OCI-LY1 (cell line): ENCODE data around the gene CCDC116.

Experiments
- H2AFZ ChIP-seq: fragments of 200-600 bp; sonication (generic), shearing (Covaris generic); 2 replicates; pipeline ENCODE4 v1.6.0; 2014; ENCODE audit warnings: antibody characterized with exemption, mild to moderate bottlenecking, low read length
- H3F3A ChIP-seq: fragments of 200-600 bp; sonication (generic), shearing (Covaris generic); 2 replicates; pipeline ENCODE4 v1.6.0; 2014; ENCODE audit warnings: mild to moderate bottlenecking, antibody characterized with exemption, low read length, moderate library complexity; ENCODE audit not compliant: insufficient read depth
- H3K27ac ChIP-seq: fragments of 200-600 bp; sonication (generic); 2 replicates; pipeline ENCODE4 v1.5.1; 2014; ENCODE audit warnings: low read length, mixed run types, mild to moderate bottlenecking, low read depth; ENCODE audit not compliant: poor library complexity, severe bottlenecking
- H3K27me3 ChIP-seq: fragments of 200-600 bp; sonication (generic); 2 replicates; pipeline ENCODE4 v1.6.0; 2014; ENCODE audit warnings: antibody characterized with exemption, mild to moderate bottlenecking, low read length, moderate library complexity; ENCODE audit not compliant: insufficient read depth
- H3K36me3 ChIP-seq: fragments of 200-600 bp; sonication (generic); 2 replicates; pipeline ENCODE4 v1.6.1; 2014; ENCODE audit warnings: mild to moderate bottlenecking, antibody characterized with exemption, low read length, moderate library complexity, mixed read lengths; ENCODE audit not compliant: insufficient read depth
- H3K4me1 ChIP-seq: fragments of 200-600 bp; sonication (generic); 2 replicates; pipeline ENCODE4 v1.5.1; 2014; ENCODE audit warnings: mild to moderate bottlenecking, low read length, moderate library complexity; ENCODE audit not compliant: insufficient read depth, severe bottlenecking
- H3K4me2 ChIP-seq: fragments of 200-600 bp; sonication (generic), shearing (Covaris generic); 2 replicates; pipeline ENCODE4 v1.6.1; 2014; ENCODE audit warnings: low read length
- H3K4me3 ChIP-seq: fragments of 200-600 bp; sonication (generic); 2 replicates; pipeline ENCODE4 v1.5.1; 2014; ENCODE audit warnings: low read length, low read depth, mild to moderate bottlenecking, mixed read lengths; ENCODE audit not compliant: poor library complexity, severe bottlenecking
- H3K79me2 ChIP-seq: fragments of 200-600 bp; shearing (Covaris generic); 2 replicates; pipeline ENCODE4 v1.6.1; 2016; ENCODE audit warnings: mixed run types, low read length, mixed read lengths; ENCODE audit not compliant: insufficient read depth
- H3K9ac ChIP-seq: fragments of 200-600 bp; sonication (generic), shearing (Covaris generic); 2 replicates; pipeline ENCODE4 v1.6.1; 2014; ENCODE audit warnings: mild to moderate bottlenecking, low read length, mixed read lengths
- H3K9me2 ChIP-seq: fragments of 200-600 bp; sonication (generic), shearing (Covaris generic); 2 replicates; pipeline ENCODE4 v1.6.1; 2014; ENCODE audit warnings: low read depth, mild to moderate bottlenecking, low read length, mixed read lengths
- H3K9me3 ChIP-seq: fragments of 200-600 bp; shearing (Covaris generic); 2 replicates; pipeline ENCODE4 v1.6.1; 2014; ENCODE audit warnings: low read length, mixed read lengths
- H4K20me1 ChIP-seq: fragments of 200-600 bp; sonication (generic), shearing (Covaris generic); 2 replicates; pipeline ENCODE4 v1.6.0; 2016; ENCODE audit warnings: mild to moderate bottlenecking, low read length; ENCODE audit not compliant: insufficient read depth
- CTCF ChIP-seq: fragments of 200-600 bp; sonication (generic), shearing (Covaris generic); IDR thresholded peaks from 2 replicates; pipeline ENCODE4 v1.5.1; 2017; ENCODE audit warnings: mild to moderate bottlenecking, antibody characterized with exemption, low read length, moderate library complexity, mixed read lengths
- EZH2 ChIP-seq: fragments of 200-600 bp; sonication (generic), shearing (Covaris generic); IDR thresholded peaks from 2 replicates; pipeline ENCODE4 v1.8.0; 2017; ENCODE audit warnings: borderline replicate concordance, mixed run types, mild to moderate bottlenecking, antibody characterized with exemption, low read length, moderate library complexity, mixed read lengths

The CCDC116 gene

GRCh38 chr22:21672107-21672629 is 39.6 kb downstream of the CCDC116 start:
- H3K27me3 ChIP-seq, result no peaks in the 10 kb centered on the region
- H2AFZ ChIP-seq, result no peak overlapping the region
- H4K20me1 ChIP-seq, result no peaks in the 10 kb centered on the region
- H3K9me2 ChIP-seq, result no peaks in the 10 kb centered on the region
- H3K27ac ChIP-seq, result no peak overlapping the region
- H3K4me3 ChIP-seq, result no peak overlapping the region
- H3K9me3 ChIP-seq, result no peaks in the 10 kb centered on the region
- H3K79me2 ChIP-seq, result peaks cover 4% of the 10 kb centered on the region; the same call in 1 of the 2 replicates
- peaks cover 22% of the 10 kb centered on the region for H3K4me1 ChIP-seq
- H3K36me3 ChIP-seq, result peaks cover 60% of the 10 kb centered on the region
- H3K9ac ChIP-seq, result no peak overlapping the region
- no peaks in the 10 kb centered on the region for H3F3A ChIP-seq
- no peak overlapping the region for H3K4me2 ChIP-seq
- TF ChIP-seq CTCF, result no peak; the same call in 1 of the 2 replicates
- TF ChIP-seq EZH2, result no peak

GRCh38 chr22:21673534-21674321 is 41.2 kb downstream of the CCDC116 start:
- Histone ChIP-seq H3K36me3 (peaks cover 71% of the 10 kb centered on the region), H2AFZ (no peak overlapping the region), H3K79me2 (no peaks in the 10 kb centered on the region), H3K27me3 (no peaks in the 10 kb centered on the region), H3F3A (no peaks in the 10 kb centered on the region), H3K9ac (no peak overlapping the region), H3K4me2 (no peak overlapping the region), H3K9me2 (no peaks in the 10 kb centered on the region), H4K20me1 (no peaks in the 10 kb centered on the region), H3K4me1 (peaks cover 20% of the 10 kb centered on the region), H3K27ac (no peak overlapping the region), H3K4me3 (no peak overlapping the region), H3K9me3 (no peaks in the 10 kb centered on the region)
- no peak for TF ChIP-seq CTCF
- TF ChIP-seq EZH2, result no peak

GRCh38 chr22:21674638-21675245 is 42.2 kb downstream of the CCDC116 start:
- TF ChIP-seq CTCF (no peak), EZH2 (no peak)
- no peak overlapping the region for H3K9ac ChIP-seq

More at GRCh38 chr22:21674638-21675245, 42.2 kb downstream of the CCDC116 start:
- Histone ChIP-seq H2AFZ (no peak overlapping the region), H4K20me1 (no peaks in the 10 kb centered on the region), H3F3A (no peaks in the 10 kb centered on the region), H3K36me3 (peaks cover 71% of the 10 kb centered on the region), H3K9me3 (no peaks in the 10 kb centered on the region), H3K79me2 (no peaks in the 10 kb centered on the region), H3K27ac (no peak overlapping the region), H3K4me2 (no peak overlapping the region), H3K4me1 (peaks cover 10% of the 10 kb centered on the region), H3K27me3 (no peaks in the 10 kb centered on the region), H3K4me3 (no peak overlapping the region), H3K9me2 (no peaks in the 10 kb centered on the region)
